Omental fat pad (tissue), 4 donors: Measurements from ENCODE around the gene AP1M2. TPM values are rescaled to one million over a fixed set of nuclear protein-coding genes. Genes with fewer than 3 reads are reported as not detected.
"Not testable (repeated sequence)": the region's sequence is repeated elsewhere in the genome, so short reads cannot be mapped to it uniquely, and the experiment has no call there.

Experiments used
- ATAC-seq: fragments of 150-250 bp; one replicate; pipeline ENCODE4 v1.9.1; 2016; ENCODE audit warnings: mild to moderate bottlenecking, moderate library complexity; ENCODE audit not compliant: low FRiP score
- DNase-seq: peaks from one replicate; pipeline ENCODE4 v3.0.0-alpha.2; 2019; ENCODE audit warnings: low spot score
- total RNA-seq, 4 donors: library from RNA; depleted of rRNA; stranded (reverse); fragments of >200 nt; gene quantifications; one replicate each; pipeline ENCODE4 v1.1.0, GENCODE V29; 2016
- TF ChIP-seq, protein P1 (sequence below), 3 donors: fragments of 450-650 bp; IDR thresholded peaks; one replicate each; pipeline ENCODE4 v1.5.1; 2016 to 2017; ENCODE audit warnings: antibody characterized with exemption in 3 of 3, mild to moderate bottlenecking in 3 of 3, moderate library complexity in 2 of 3

The AP1M2 gene
- total RNA-seq, 4 donors from 2014 or later: 1.8 to 8.2 (median 2.4) TPM; not detected in 1

GRCh38 chr19:10538204-10538983 lies 48.7 kb downstream of the AP1M2 start:
- TF ChIP-seq, protein P1, sequence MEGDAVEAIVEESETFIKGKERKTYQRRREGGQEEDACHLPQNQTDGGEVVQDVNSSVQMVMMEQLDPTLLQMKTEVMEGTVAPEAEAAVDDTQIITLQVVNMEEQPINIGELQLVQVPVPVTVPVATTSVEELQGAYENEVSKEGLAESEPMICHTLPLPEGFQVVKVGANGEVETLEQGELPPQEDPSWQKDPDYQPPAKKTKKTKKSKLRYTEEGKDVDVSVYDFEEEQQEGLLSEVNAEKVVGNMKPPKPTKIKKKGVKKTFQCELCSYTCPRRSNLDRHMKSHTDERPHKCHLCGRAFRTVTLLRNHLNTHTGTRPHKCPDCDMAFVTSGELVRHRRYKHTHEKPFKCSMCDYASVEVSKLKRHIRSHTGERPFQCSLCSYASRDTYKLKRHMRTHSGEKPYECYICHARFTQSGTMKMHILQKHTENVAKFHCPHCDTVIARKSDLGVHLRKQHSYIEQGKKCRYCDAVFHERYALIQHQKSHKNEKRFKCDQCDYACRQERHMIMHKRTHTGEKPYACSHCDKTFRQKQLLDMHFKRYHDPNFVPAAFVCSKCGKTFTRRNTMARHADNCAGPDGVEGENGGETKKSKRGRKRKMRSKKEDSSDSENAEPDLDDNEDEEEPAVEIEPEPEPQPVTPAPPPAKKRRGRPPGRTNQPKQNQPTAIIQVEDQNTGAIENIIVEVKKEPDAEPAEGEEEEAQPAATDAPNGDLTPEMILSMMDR (IDR thresholded peaks at IDR 0.05): no peak
- DNase-seq: no peak
- no peak for ATAC-seq

DNA sequence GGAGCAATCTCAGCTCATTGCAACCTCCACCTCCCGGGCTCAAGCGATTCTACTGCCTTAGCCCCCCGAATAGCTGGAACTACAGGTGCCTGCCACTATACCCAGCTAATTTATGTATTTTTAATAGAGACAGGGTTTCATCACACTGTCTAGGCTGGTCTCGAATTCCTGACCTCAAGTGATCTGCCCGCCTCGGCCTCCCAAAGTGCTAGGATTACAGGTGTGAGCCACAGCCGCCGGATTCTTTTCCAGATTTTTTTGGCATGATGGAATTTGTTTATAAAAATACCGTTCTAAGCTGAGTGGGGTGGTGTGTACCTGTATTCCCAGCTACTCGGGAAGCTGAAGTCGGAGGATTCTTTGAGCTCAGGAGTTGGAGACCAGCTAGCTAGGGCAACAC lies 49.4 kb downstream of the AP1M2 start:
- ATAC-seq (no peak), DNase-seq (no peak)
- TF ChIP-seq, protein P1 (IDR thresholded peaks at IDR 0.05): no peak

DNA sequence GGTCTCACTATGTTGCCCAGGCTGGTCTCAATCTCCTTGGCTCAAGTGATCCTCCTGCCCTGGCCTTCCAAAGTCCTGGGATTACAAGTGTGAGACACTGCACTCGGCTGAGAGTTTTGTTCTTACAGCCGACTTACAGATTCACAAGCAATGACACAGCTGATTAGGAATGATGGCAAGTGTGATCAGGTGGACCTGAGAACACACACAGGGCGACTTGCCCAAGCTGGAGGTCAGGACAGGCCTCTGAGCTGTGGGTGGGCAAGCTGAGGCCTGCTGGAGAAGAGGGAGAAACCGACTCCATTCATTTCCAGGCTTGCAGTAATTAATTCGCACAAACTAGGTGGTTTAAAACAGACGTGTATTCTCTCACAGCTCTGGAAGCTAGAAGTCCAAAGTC lies 51.5 kb downstream of the AP1M2 start:
- TF ChIP-seq, protein P1 (IDR thresholded peaks at IDR 0.05): no peak
- ATAC-seq: no peak
- DNase-seq: no peak

GRCh38 chr19:10533646-10534386 lies 53.3 kb downstream of the AP1M2 start:
- no peak for DNase-seq
- TF ChIP-seq, protein P1 (IDR thresholded peaks at IDR 0.05): no peak
- ATAC-seq: peak; percentile 74

- ATAC-seq: no peak
- no peak for DNase-seq
- TF ChIP-seq, protein P1 (IDR thresholded peaks at IDR 0.05): no peak
Measured at GRCh38 chr19:10532457-10532856, 54.7 kb downstream of the AP1M2 start.

DNA sequence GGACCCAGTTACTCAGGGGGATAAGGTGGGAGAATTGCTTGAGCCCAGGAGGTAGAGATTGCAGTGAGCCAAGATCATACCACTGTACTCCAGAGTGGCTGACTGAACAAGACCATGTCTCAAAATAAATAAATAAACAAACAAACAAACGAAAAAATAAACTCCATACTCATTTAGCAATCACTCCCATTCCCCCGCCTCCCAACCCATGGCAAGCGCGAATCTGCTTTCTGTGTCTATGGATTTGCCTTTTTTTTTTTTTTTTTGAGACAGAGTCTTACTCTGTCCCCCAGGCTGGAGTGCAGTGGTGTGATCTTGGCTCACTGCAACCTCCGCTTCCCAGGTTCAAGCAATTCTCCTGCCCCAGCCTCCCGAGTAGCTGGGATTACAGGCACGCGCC lies 60.2 kb downstream of the AP1M2 start:
- not testable (repeated sequence) for DNase-seq, ATAC-seq

DNA sequence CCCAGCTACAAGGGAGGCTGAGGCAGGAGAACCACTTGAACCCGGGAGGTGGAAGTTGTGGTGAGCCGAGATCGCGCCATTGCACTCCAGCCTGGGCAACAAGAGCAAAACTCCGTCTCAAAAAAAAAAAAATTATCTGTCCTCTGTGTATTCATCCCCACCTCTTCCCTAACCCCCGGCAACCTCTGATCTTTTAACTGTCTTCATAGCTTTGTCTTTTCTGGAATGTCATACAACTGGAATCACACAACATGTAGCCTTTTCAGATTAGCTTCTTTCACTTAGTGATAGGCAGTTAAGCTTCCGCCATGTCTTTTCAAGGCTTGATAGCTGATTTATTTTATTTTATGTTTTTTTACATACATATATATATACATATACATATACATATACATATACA lies 61.5 kb downstream of the AP1M2 start:
- TF ChIP-seq, protein P1 (IDR thresholded peaks at IDR 0.05): no peak
- DNase-seq (no peak), ATAC-seq (no peak)
